Mammary epithelial cell (primary cell): ENCODE results near the gene FAM193B.

ENCODE experiments used
- CTCF ChIP-seq, 2 donors: IDR thresholded peaks in 1 of 2; conservative IDR thresholded peaks in 1 of 2; 2 replicates each; pipeline ENCODE4 v1.5.1; 2011 to 2012; ENCODE audit warnings: inconsistent platforms in 2 of 2, low read length in 2 of 2, mild to moderate bottlenecking in 2 of 2, control low read depth in 1 of 2, low read depth in 1 of 2; ENCODE audit not compliant: insufficient read depth in 1 of 2; ENCODE audit errors: extremely low read depth in 1 of 2
- EZH2 ChIP-seq: IDR thresholded peaks from 2 replicates; pipeline ENCODE4 v1.6.1; 2012; ENCODE audit warnings: low read length, inconsistent platforms, borderline replicate concordance

- TF ChIP-seq CTCF (conservative IDR thresholded peaks at IDR 0.05 in 1 of 2, IDR thresholded peaks at IDR 0.05 in 1 of 2; ENCODE audit: extremely low read depth in 1 of 2, insufficient read depth in 1 of 2, low read depth in 1 of 2, low read length in 2 of 2) (no peak), EZH2 (no peak)
These were observed 72.0 kb downstream of the FAM193B start for GRCh38 chr5:177482359-177482795.
